Measurements from ENCODE around the gene SYNDIG1. TPM values are rescaled to one million over a fixed set of nuclear protein-coding genes. Genes with fewer than 3 reads are reported as not detected.

SYNDIG1 gene
- total RNA-seq, 1 experiment from 2014 or later: not detected

GRCh38 chr20:24577271-24577909, 108.0 kb downstream of the SYNDIG1 start:
- no peaks in the 10 kb centered on the region for H3K27me3 ChIP-seq (ENCODE audit: control insufficient read depth, insufficient read depth, low read length)
- no peaks in the 10 kb centered on the region for H3K4me1 ChIP-seq (ENCODE audit: control insufficient read depth, insufficient read depth, low read length)
- H3K9me3 ChIP-seq (ENCODE audit: control insufficient read depth, insufficient read depth, low read depth, low read length): no peaks in the 10 kb centered on the region
- no peak for DNase-seq (ENCODE audit: low read depth, low spot score)
- no peaks in the 10 kb centered on the region for H3K36me3 ChIP-seq (ENCODE audit: control insufficient read depth, insufficient read depth, low read length)
- TF ChIP-seq POLR2AphosphoS5 (IDR thresholded peaks at IDR 0.05; ENCODE audit: low read depth, low read length) (no peak), CTCF (IDR thresholded peaks at IDR 0.05) (no peak), TCF7L2 (IDR thresholded peaks at IDR 0.05; ENCODE audit: low read depth, low read length) (no peak), SIN3A (IDR thresholded peaks at IDR 0.05; ENCODE audit: borderline replicate concordance, insufficient read depth, low read depth, low read length) (no peak)
- TF ChIP-seq, protein P1, sequence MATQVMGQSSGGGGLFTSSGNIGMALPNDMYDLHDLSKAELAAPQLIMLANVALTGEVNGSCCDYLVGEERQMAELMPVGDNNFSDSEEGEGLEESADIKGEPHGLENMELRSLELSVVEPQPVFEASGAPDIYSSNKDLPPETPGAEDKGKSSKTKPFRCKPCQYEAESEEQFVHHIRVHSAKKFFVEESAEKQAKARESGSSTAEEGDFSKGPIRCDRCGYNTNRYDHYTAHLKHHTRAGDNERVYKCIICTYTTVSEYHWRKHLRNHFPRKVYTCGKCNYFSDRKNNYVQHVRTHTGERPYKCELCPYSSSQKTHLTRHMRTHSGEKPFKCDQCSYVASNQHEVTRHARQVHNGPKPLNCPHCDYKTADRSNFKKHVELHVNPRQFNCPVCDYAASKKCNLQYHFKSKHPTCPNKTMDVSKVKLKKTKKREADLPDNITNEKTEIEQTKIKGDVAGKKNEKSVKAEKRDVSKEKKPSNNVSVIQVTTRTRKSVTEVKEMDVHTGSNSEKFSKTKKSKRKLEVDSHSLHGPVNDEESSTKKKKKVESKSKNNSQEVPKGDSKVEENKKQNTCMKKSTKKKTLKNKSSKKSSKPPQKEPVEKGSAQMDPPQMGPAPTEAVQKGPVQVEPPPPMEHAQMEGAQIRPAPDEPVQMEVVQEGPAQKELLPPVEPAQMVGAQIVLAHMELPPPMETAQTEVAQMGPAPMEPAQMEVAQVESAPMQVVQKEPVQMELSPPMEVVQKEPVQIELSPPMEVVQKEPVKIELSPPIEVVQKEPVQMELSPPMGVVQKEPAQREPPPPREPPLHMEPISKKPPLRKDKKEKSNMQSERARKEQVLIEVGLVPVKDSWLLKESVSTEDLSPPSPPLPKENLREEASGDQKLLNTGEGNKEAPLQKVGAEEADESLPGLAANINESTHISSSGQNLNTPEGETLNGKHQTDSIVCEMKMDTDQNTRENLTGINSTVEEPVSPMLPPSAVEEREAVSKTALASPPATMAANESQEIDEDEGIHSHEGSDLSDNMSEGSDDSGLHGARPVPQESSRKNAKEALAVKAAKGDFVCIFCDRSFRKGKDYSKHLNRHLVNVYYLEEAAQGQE (IDR thresholded peaks at IDR 0.05; ENCODE audit: insufficient read depth in 1 of 2, low read depth in 2 of 2, low read length in 1 of 2): peak; percentile 72 to 77
- no peak overlapping the region for H3K4me3 ChIP-seq (ENCODE audit: low read depth in 2 of 2, low read length in 2 of 2)
- intact Hi-C loops (cut with micrococcal nuclease; ENCODE audit: unreplicated experiment): no loop called here
- POLR2A ChIA-PET: no interaction called here
- no peak overlapping the region for H3K27ac ChIP-seq (ENCODE audit: low read length)
- in situ Hi-C loops (cut with HindIII; ENCODE audit: low pct_unique_long_range_greater_than_20kb, low sequenced_read_pairs): no loop called here
- BruUV-seq (replicated peaks): no TSS peak
- CTCF ChIA-PET: no interaction called here
- no peak for ATAC-seq

- ATAC-seq (no peak), DNase-seq (ENCODE audit: low read depth, low spot score) (no peak)
- no peaks in the 10 kb centered on the region for H3K9me3 ChIP-seq (ENCODE audit: control insufficient read depth, insufficient read depth, low read depth, low read length)
- no TSS peak for BruUV-seq (replicated peaks)
- TF ChIP-seq, protein P1 (IDR thresholded peaks at IDR 0.05; ENCODE audit: insufficient read depth in 1 of 2, low read depth in 2 of 2, low read length in 1 of 2): no peak
- TF ChIP-seq POLR2AphosphoS5 (IDR thresholded peaks at IDR 0.05; ENCODE audit: low read depth, low read length) (no peak), TCF7L2 (IDR thresholded peaks at IDR 0.05; ENCODE audit: low read depth, low read length) (no peak), SIN3A (IDR thresholded peaks at IDR 0.05; ENCODE audit: borderline replicate concordance, insufficient read depth, low read depth, low read length) (no peak), CTCF (IDR thresholded peaks at IDR 0.05) (no peak)
- no peaks in the 10 kb centered on the region for H3K36me3 ChIP-seq (ENCODE audit: control insufficient read depth, insufficient read depth, low read length)
- intact Hi-C loops (cut with micrococcal nuclease; ENCODE audit: unreplicated experiment) (no loop called here), in situ Hi-C loops (cut with HindIII; ENCODE audit: low pct_unique_long_range_greater_than_20kb, low sequenced_read_pairs) (no loop called here)
- no peak overlapping the region for H3K27ac ChIP-seq (ENCODE audit: low read length)
- H3K27me3 ChIP-seq (ENCODE audit: control insufficient read depth, insufficient read depth, low read length): no peaks in the 10 kb centered on the region
- POLR2A ChIA-PET: no interaction called here
- no peaks in the 10 kb centered on the region for H3K4me1 ChIP-seq (ENCODE audit: control insufficient read depth, insufficient read depth, low read length)
- H3K4me3 ChIP-seq (ENCODE audit: low read depth in 2 of 2, low read length in 2 of 2): no peak overlapping the region
- CTCF ChIA-PET: no interaction called here
Observed at GRCh38 chr20:24578567-24579415, 109.4 kb downstream of the SYNDIG1 start.

Measured in Panc1 (cell line).